HepG2 (cell line): Measurements from ENCODE around the gene C11orf68. TPM values are rescaled to one million over a fixed set of nuclear protein-coding genes. Genes with fewer than 3 reads are reported as not detected.
A peak's percentile ranks its signal among the peaks of the same experiment; 100 is the strongest.

Experiments
- BCL6 ChIP-seq: IDR thresholded peaks from 2 replicates; pipeline ENCODE4 v1.6.1; 2016; ENCODE audit warnings: missing genetic modification reagents, missing compliant biosample characterization
- ELF4 ChIP-seq: sonication (generic); formaldehyde crosslinking; IDR thresholded peaks from 2 replicates; pipeline ENCODE4 v1.5.0; 2020; ENCODE audit warnings: missing genetic modification reagents, mild to moderate bottlenecking, moderate library complexity, borderline replicate concordance
- GLMP ChIP-seq: sonication (generic); formaldehyde crosslinking; IDR thresholded peaks from 2 replicates; pipeline ENCODE4 v1.9.0; 2021; ENCODE audit warnings: missing genetic modification reagents, mild to moderate bottlenecking, borderline replicate concordance
- GTF2F1 ChIP-seq: fragments of 150-350 bp; IDR thresholded peaks from 2 replicates; pipeline ENCODE4 v1.6.1; 2014; ENCODE audit warnings: low read length
- HMG20A ChIP-seq: IDR thresholded peaks from 2 replicates; pipeline ENCODE4 v1.6.1; 2016; ENCODE audit warnings: borderline replicate concordance
- KMT2A ChIP-seq: sonication (generic); formaldehyde crosslinking; IDR thresholded peaks from 2 replicates; pipeline ENCODE4 v1.4.0; 2020; ENCODE audit warnings: missing genetic modification reagents
- NAIF1 ChIP-seq: sonication (generic); formaldehyde crosslinking; IDR thresholded peaks from 2 replicates; pipeline ENCODE4 v1.5.0; 2020; ENCODE audit warnings: mild to moderate bottlenecking, missing genetic modification reagents, borderline replicate concordance
- NR2C2 ChIP-seq: sonication (generic); formaldehyde crosslinking; IDR thresholded peaks from 2 replicates; pipeline ENCODE4 v1.4.0; 2020; ENCODE audit warnings: missing genetic modification reagents, mild to moderate bottlenecking, moderate library complexity, borderline replicate concordance
- PHF21A ChIP-seq: sonication (generic); formaldehyde crosslinking; IDR thresholded peaks from 2 replicates; pipeline ENCODE4 v1.5.0; 2020; ENCODE audit warnings: mild to moderate bottlenecking, missing genetic modification reagents
- PTBP1 ChIP-seq: fragments of 200-400 bp; formaldehyde crosslinking; IDR thresholded peaks from 2 replicates; pipeline ENCODE4 v1.6.1; 2018; ENCODE audit warnings: low read length, low read depth; ENCODE audit not compliant: poor library complexity, severe bottlenecking
- SMC3 ChIP-seq: IDR thresholded peaks from 2 replicates; pipeline ENCODE4 v1.6.1; 2011; ENCODE audit warnings: low read length, improper control_type of control experiment
- SNAI1 ChIP-seq: sonication (generic); formaldehyde crosslinking; IDR thresholded peaks from 2 replicates; pipeline ENCODE4 v1.5.0; 2020; ENCODE audit warnings: mild to moderate bottlenecking, missing genetic modification reagents, borderline replicate concordance
- TEF ChIP-seq: sonication (generic); formaldehyde crosslinking; IDR thresholded peaks from 2 replicates; pipeline ENCODE4 v1.5.0; 2020; ENCODE audit warnings: missing genetic modification reagents
- THAP11 ChIP-seq: IDR thresholded peaks from 2 replicates; pipeline ENCODE4 v1.6.1; 2016; ENCODE audit warnings: missing biosample characterization, missing genetic modification reagents
- ZBTB7B ChIP-seq: sonication (generic); formaldehyde crosslinking; IDR thresholded peaks from 2 replicates; pipeline ENCODE4 v1.4.0; 2020; ENCODE audit warnings: missing genetic modification reagents
- ZGPAT ChIP-seq: IDR thresholded peaks from 2 replicates; pipeline ENCODE4 v1.6.1; 2016; ENCODE audit warnings: mild to moderate bottlenecking
- ZMAT3 ChIP-seq: sonication (generic); formaldehyde crosslinking; conservative IDR thresholded peaks from 2 replicates; pipeline ENCODE4 v1.7.0; 2021; ENCODE audit warnings: missing genetic modification reagents
- ZMYM2 ChIP-seq: sonication (generic); formaldehyde crosslinking; IDR thresholded peaks from 2 replicates; pipeline ENCODE4 v1.8.0; 2022; ENCODE audit warnings: mild to moderate bottlenecking, missing genetic modification reagents
- ZNF225 ChIP-seq: sonication (generic); formaldehyde crosslinking; IDR thresholded peaks from 2 replicates; pipeline ENCODE4 v1.4.0; 2020; ENCODE audit warnings: mild to moderate bottlenecking, missing genetic modification reagents
- ZNF564 ChIP-seq: sonication (generic); formaldehyde crosslinking; IDR thresholded peaks from 2 replicates; pipeline ENCODE4 v1.8.1; 2023; ENCODE audit warnings: mild to moderate bottlenecking, missing genetic modification reagents
- ZNF766 ChIP-seq: sonication (generic); formaldehyde crosslinking; IDR thresholded peaks from 2 replicates; pipeline ENCODE4 v1.5.0; 2020; ENCODE audit warnings: missing genetic modification reagents, borderline replicate concordance
- ZNF776 ChIP-seq: sonication (generic); formaldehyde crosslinking; IDR thresholded peaks from 2 replicates; pipeline ENCODE4 v1.4.0; 2020; ENCODE audit warnings: mild to moderate bottlenecking, missing genetic modification reagents
- ZSCAN22 ChIP-seq: sonication (generic); formaldehyde crosslinking; IDR thresholded peaks from 2 replicates; pipeline ENCODE4 v1.4.0; 2020; ENCODE audit warnings: mild to moderate bottlenecking, missing genetic modification reagents
- polyA plus RNA-seq, 8 experiments: library from polyadenylated mRNA; depleted of rRNA in 3 of 8; stranded (reverse) in 7 of 8; unstranded in 1 of 8; fragments of >200 nt; fragmentation: Illumina TruSeq in 4 of 8; extraction: Trizol in 4 of 8; gene quantifications; 2 replicates each; pipeline versions ENCODE4 v1.2.1 to v1.2.3, GENCODE V29; 2011 to 2016; ENCODE audit warnings: low read depth in 4 of 8, missing spikeins in 1 of 8, mixed read lengths in 1 of 8; ENCODE audit not compliant: insufficient read depth in 1 of 8
- total RNA-seq, 5 experiments: library from RNA; depleted of rRNA; stranded (reverse); fragments of >200 nt; fragmentation: Illumina TruSeq; extraction: Trizol; gene quantifications; 2 replicates each; pipeline ENCODE4 v1.2.3, GENCODE V29; 2016; ENCODE audit warnings: low read depth in 1 of 5
- TF ChIP-seq, protein P1 (sequence below): sonication (generic); formaldehyde crosslinking; IDR thresholded peaks from 2 replicates; pipeline ENCODE4 v1.4.0; 2020; ENCODE audit warnings: missing genetic modification reagents

The C11orf68 gene
- total and polyA plus RNA-seq, 2 of the 13 experiments (the other 11 are each of a cell fraction or from before 2014, with no cell fraction given) = 8.4 to 28.3 TPM

- TF ChIP-seq, protein P1, sequence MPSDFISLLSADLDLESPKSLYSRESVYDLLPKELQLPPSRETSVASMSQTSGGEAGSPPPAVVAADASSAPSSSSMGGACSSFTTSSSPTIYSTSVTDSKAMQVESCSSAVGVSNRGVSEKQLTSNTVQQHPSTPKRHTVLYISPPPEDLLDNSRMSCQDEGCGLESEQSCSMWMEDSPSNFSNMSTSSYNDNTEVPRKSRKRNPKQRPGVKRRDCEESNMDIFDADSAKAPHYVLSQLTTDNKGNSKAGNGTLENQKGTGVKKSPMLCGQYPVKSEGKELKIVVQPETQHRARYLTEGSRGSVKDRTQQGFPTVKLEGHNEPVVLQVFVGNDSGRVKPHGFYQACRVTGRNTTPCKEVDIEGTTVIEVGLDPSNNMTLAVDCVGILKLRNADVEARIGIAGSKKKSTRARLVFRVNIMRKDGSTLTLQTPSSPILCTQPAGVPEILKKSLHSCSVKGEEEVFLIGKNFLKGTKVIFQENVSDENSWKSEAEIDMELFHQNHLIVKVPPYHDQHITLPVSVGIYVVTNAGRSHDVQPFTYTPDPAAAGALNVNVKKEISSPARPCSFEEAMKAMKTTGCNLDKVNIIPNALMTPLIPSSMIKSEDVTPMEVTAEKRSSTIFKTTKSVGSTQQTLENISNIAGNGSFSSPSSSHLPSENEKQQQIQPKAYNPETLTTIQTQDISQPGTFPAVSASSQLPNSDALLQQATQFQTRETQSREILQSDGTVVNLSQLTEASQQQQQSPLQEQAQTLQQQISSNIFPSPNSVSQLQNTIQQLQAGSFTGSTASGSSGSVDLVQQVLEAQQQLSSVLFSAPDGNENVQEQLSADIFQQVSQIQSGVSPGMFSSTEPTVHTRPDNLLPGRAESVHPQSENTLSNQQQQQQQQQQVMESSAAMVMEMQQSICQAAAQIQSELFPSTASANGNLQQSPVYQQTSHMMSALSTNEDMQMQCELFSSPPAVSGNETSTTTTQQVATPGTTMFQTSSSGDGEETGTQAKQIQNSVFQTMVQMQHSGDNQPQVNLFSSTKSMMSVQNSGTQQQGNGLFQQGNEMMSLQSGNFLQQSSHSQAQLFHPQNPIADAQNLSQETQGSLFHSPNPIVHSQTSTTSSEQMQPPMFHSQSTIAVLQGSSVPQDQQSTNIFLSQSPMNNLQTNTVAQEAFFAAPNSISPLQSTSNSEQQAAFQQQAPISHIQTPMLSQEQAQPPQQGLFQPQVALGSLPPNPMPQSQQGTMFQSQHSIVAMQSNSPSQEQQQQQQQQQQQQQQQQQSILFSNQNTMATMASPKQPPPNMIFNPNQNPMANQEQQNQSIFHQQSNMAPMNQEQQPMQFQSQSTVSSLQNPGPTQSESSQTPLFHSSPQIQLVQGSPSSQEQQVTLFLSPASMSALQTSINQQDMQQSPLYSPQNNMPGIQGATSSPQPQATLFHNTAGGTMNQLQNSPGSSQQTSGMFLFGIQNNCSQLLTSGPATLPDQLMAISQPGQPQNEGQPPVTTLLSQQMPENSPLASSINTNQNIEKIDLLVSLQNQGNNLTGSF = peak; percentile 88
- peak; percentile 67; the same call in 1 of the 2 replicates for TF ChIP-seq ZGPAT (CRISPR knock-in tag)
- TF ChIP-seq ZNF225 (CRISPR knock-in tag) = peak; percentile 63; the same call in 1 of the 2 replicates
- TF ChIP-seq HMG20A = no peak
- TF ChIP-seq ZMYM2 (CRISPR knock-in tag) = no peak
- no peak; the same call in 1 of the 2 replicates for TF ChIP-seq ZSCAN22
- TF ChIP-seq NAIF1 (CRISPR knock-in tag) = no peak
- no peak for TF ChIP-seq PTBP1
- peak; percentile 87 for TF ChIP-seq ZBTB7B (CRISPR knock-in tag)
- TF ChIP-seq ZNF776 (CRISPR knock-in tag) = peak; percentile 85
- TF ChIP-seq ZNF564 (CRISPR knock-in tag) = no peak
- TF ChIP-seq SNAI1 = 0 out of 2 replicates have a peak, but pooled peaks have one; percentile 24
- TF ChIP-seq ZMAT3 (CRISPR knock-in tag) = peak; percentile 86; the same call in 1 of the 2 replicates
- TF ChIP-seq ZNF766 (CRISPR knock-in tag) = 0 out of 2 replicates have a peak, but pooled peaks have one; percentile 55
- TF ChIP-seq KMT2A (CRISPR knock-in tag) = peak; percentile 78; the same call in 1 of the 2 replicates
- TF ChIP-seq TEF (CRISPR knock-in tag) = no peak
- TF ChIP-seq BCL6 (CRISPR knock-in tag) = peak; percentile 78
- TF ChIP-seq ELF4 (CRISPR knock-in tag) = no peak
- peak; percentile 90 for TF ChIP-seq THAP11 (CRISPR knock-in tag)
- peak; percentile 63 for TF ChIP-seq NR2C2 (CRISPR knock-in tag)
- TF ChIP-seq GLMP (CRISPR knock-in tag) = no peak
- TF ChIP-seq PHF21A (CRISPR knock-in tag) = peak; percentile 30; the same call in 1 of the 2 replicates
- no peak for TF ChIP-seq SMC3
- TF ChIP-seq GTF2F1 = no peak; the same call in 1 of the 2 replicates
Observed at GRCh38 chr11:65919141-65919572, 295 bp upstream of the C11orf68 start, which contains the start of gene DRAP1 (continued).
